ENCODE data around the gene CNTNAP2. TPM values are rescaled to one million over a fixed set of nuclear protein-coding genes. Genes with fewer than 3 reads are reported as not detected.
A peak's percentile ranks its signal among the peaks of the same experiment; 100 is the strongest.

Gene CNTNAP2
- total RNA-seq, 4 donors from 2014 or later, result 0.42 TPM; not detected in 3

- WGBS, 2 donors, result 75% methylated on average over 11 of the region's 11 CpGs
- H3K27me3 ChIP-seq, result no peaks in the 10 kb centered on the region
- H3K4me3 ChIP-seq, result no peak overlapping the region
- H3K4me1 ChIP-seq, result no peaks in the 10 kb centered on the region
- no peak for DNase-seq (ENCODE audit: low spot score in 2 of 2)
- H3K27ac ChIP-seq, result no peak overlapping the region
- no peak for TF ChIP-seq CTCF (IDR thresholded peaks at IDR 0.05)
- no peak for TF ChIP-seq POLR2A (IDR thresholded peaks at IDR 0.05)
- TF ChIP-seq EP300 (IDR thresholded peaks at IDR 0.05), result no peak
- H3K36me3 ChIP-seq, result no peaks in the 10 kb centered on the region
- H3K9me3 ChIP-seq, result no peaks in the 10 kb centered on the region
These were observed 2160.6 kb downstream of the CNTNAP2 start for GRCh38 chr7:148277042-148277660.

- Histone ChIP-seq H3K27ac (no peak overlapping the region), H3K9me3 (no peaks in the 10 kb centered on the region), H3K4me3 (no peak overlapping the region), H3K27me3 (no peaks in the 10 kb centered on the region), H3K36me3 (no peaks in the 10 kb centered on the region), H3K4me1 (no peaks in the 10 kb centered on the region)
- TF ChIP-seq CTCF (IDR thresholded peaks at IDR 0.05), result peak in 1 of 5 experiments; percentile 14
- TF ChIP-seq EP300 (IDR thresholded peaks at IDR 0.05), result no peak
- DNase-seq (ENCODE audit: low spot score in 2 of 2), result no peak
- 11 to 29% methylated on average over 2 of the region's 2 CpGs for WGBS, 2 donors
These were observed 2169.5 kb downstream of the CNTNAP2 start for GRCh38 chr7:148286150-148286549.

GRCh38 chr7:148287538-148287937, 2170.9 kb downstream of the CNTNAP2 start:
- H3K27ac ChIP-seq, result no peak overlapping the region
- no peaks in the 10 kb centered on the region for H3K9me3 ChIP-seq
- WGBS, 2 donors, result 90 to 91% methylated on average over 1 to 2 of the region's 2 CpGs
- H3K4me3 ChIP-seq, result no peak overlapping the region
- DNase-seq (ENCODE audit: low spot score in 2 of 2), result no peak
- H3K36me3 ChIP-seq, result no peaks in the 10 kb centered on the region
- TF ChIP-seq POLR2A (IDR thresholded peaks at IDR 0.05), result no peak
- no peak for TF ChIP-seq EP300 (IDR thresholded peaks at IDR 0.05)
- TF ChIP-seq CTCF (IDR thresholded peaks at IDR 0.05), result no peak
- H3K27me3 ChIP-seq, result no peaks in the 10 kb centered on the region
- no peaks in the 10 kb centered on the region for H3K4me1 ChIP-seq

GRCh38 chr7:148288592-148289151, 2172.1 kb downstream of the CNTNAP2 start:
- Histone ChIP-seq H3K36me3 (no peaks in the 10 kb centered on the region), H3K9me3 (no peaks in the 10 kb centered on the region), H3K27me3 (no peaks in the 10 kb centered on the region), H3K4me1 (no peaks in the 10 kb centered on the region), H3K27ac (no peak overlapping the region), H3K4me3 (no peak overlapping the region)
- TF ChIP-seq CTCF (IDR thresholded peaks at IDR 0.05) (no peak), EP300 (IDR thresholded peaks at IDR 0.05) (no peak), POLR2A (IDR thresholded peaks at IDR 0.05) (no peak)
- 100% methylated on average over 1 of the region's 1 CpG for WGBS, 2 donors
- DNase-seq (ENCODE audit: low spot score in 2 of 2), result no peak

GRCh38 chr7:148289630-148290029, 2173.0 kb downstream of the CNTNAP2 start:
- Histone ChIP-seq H3K4me1 (no peaks in the 10 kb centered on the region), H3K9me3 (no peaks in the 10 kb centered on the region), H3K4me3 (no peak overlapping the region), H3K27me3 (no peaks in the 10 kb centered on the region), H3K36me3 (no peaks in the 10 kb centered on the region), H3K27ac (no peak overlapping the region)
- no peak for TF ChIP-seq CTCF (IDR thresholded peaks at IDR 0.05)
- TF ChIP-seq POLR2A (IDR thresholded peaks at IDR 0.05), result no peak
- no peak for TF ChIP-seq EP300 (IDR thresholded peaks at IDR 0.05)
- 14 to 24% methylated on average over 1 of the region's 1 CpG for WGBS, 2 donors
- DNase-seq (ENCODE audit: low spot score in 2 of 2), result no peak

Data from tibial nerve (tissue), 4 donors.